HG02588 (cell line): ENCODE data around the gene SCAF1.

ENCODE experiments used
- ATAC-seq: cut with Tn5 transposase; IDR thresholded peaks from one replicate; pipeline ENCODE4 v1.9.1; 2021; ENCODE audit warnings: mild to moderate bottlenecking, moderate library complexity; ENCODE audit not compliant: unreplicated experiment

The SCAF1 gene

DNA sequence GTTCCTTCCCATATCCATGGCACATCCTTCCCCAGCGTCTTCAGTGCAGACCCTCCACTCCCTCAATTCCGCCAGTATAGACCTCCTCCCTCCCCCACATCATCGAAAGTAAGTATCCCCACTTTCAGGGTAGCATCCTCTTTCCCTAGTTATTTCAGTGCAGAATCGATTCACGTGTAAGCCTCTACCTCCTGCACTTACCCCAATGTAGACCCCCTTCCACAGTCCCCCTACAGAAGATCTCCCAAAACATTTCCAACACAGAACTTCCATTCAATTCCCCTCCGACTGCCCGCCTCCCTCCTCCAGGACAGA, 23.0 kb downstream of the SCAF1 start:
- no peak for ATAC-seq

GRCh38 chr19:49665351-49666119, 23.5 kb downstream of the SCAF1 start, which contains the start of the genes BCL2L12 and IRF3:
BCL2L12 (plus strand) TSS chr19:49665933; CDS start chr19:49666693, 760 bp downstream.
IRF3 (minus strand) TSS chr19:49665857; CDS start chr19:49664838, 1,019 bp downstream.
- peak; percentile 78 for ATAC-seq

GRCh38 chr19:49666120-49666444, 24.1 kb downstream of the SCAF1 start:
- peak; percentile 4 for ATAC-seq

DNA sequence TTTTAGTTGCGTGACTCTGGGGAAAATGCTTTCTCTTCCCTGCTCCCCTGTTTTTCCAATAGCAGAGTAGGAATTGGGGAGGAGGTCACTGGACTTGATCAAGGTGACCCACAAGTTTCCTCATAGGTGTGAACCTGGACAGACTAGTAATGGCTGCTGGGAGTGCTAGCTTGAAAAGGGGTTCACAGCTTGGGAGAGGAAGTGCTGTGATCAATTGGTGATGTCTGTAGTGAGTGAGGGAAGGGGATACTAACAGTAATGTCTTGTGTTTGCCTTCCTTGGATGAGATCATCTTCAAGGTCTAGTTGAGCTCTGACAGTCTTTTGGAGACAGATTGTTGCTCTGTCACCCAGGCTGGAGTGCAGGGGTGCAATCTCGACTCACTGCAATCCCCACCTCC, 25.5 kb downstream of the SCAF1 start:
- no peak for ATAC-seq

DNA sequence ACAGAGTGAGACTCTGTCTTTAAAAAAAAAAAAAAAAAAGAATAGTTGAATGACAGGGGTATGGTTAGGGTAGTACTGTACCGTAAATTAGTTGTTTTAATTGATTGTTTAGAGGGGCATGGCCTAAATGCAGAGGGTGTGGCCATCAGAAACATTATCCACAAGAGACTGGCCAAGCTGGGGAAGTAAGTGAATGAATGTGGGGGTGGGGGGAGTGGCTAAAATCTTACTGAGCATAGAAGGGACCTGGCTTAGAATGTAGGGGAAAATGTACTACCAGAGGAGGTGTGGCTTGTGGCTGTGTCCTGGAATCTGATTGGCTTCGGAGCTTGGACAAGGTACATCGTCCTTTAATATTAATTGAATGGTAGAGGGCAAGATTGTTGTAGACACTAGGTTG, 27.5 kb downstream of the SCAF1 start:
- no peak for ATAC-seq

- ATAC-seq: no peak
Observed at GRCh38 chr19:49672131-49672919, 30.3 kb downstream of the SCAF1 start.

GRCh38 chr19:49676136-49676783, 34.3 kb downstream of the SCAF1 start:
- peak; percentile 19 for ATAC-seq

DNA sequence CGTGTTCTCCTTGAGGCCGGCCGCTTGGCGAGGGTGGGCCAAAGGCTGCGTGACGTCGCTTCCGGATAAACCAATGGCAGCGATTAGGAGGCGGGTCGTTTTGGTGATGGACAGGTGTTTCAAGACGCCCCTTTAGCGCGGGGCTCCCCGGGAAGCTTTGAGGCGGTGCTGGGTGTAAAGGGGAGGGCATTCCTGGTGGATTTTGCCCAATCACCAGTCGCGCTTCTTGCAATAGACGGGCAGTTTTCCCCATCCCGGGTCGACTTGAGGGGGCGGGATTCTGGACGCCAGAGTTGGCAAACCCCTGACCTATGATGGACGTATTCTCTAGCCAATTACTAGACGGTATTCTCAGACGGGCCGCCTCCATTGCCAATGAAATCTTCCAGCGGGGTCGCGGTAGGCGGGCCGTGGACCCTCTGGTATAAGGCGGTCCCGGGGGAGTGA, 34.8 kb downstream of the SCAF1 start:
- ATAC-seq: peak; percentile 60

DNA sequence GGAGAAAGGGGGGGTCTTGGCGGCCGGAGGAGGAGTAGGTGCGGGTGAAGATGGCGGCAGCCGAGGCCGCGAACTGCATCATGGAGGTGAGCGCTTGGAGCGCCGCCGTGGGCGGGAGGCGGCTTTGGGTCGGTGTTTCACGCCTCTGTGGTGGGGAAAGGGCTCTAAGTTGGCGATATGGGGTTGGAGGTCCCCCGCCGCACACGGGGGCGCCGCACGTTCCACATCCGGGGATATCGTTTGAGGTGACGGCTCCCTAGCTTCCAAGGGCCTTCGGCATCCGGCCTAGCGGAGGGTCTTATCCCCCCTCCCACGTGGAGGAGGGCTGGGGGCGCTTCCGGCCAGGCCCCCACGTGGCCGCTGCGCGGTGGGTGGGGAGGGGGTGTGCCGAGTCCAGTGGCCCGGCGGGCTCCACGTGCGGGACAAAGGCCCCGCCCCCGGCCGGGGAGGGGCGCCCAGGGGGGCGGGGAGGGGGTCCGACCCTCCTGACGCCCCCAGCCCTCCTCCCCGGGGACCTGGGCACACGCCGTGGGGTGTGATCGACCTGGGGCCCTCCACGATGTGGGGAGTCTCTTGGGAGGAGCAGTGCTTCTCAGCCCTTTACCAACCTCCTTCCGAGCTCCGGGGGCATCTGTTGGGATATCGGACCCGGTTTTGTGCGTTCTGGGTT, 35.4 kb downstream of the SCAF1 start, which contains the start of gene PRMT1:
Gene PRMT1 (plus strand): TSS at position 41 of the 670 bp plus-strand sequence. CDS start 10 bp downstream, at position 51.
- no peak for ATAC-seq

DNA sequence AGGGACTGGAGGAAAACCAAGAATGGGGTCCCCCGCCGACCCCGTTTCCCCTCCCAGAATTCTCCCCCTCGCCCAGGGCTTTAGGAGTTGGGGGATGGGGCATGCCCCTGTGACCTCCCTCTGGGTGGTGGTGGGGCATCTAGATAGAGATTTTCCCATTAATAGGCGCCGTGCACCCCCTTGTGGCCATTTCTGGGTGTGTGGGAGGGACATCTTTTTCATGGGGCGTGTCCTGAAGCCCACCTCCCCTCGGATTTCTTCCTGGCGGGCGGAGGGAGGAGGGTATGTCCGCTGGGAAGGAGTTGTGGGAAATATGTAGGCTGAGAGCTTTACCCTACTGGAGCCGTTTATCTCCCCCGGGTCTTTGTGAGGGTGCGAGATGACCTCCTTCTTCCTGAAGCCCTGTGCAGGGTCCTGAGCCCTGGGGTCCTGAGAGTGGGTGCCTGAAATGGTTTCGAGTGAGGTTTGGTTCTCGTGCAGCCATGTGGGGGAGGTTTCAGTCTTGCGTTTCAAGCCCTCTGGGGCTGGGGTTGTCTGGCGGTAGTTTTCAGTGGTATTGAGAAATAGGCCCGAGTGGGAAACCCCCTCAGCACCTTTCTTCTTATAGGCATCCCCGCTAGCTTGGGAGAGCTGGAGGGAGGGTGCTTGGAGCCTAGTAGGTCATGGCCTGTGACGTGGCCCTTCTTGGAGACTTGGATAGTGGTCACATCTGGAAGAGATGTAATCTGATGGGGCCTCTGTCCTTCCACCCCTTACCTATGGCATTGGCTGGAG, 36.1 kb downstream of the SCAF1 start:
- ATAC-seq: no peak

- no peak for ATAC-seq
Observed at GRCh38 chr19:49678985-49679770, 37.2 kb downstream of the SCAF1 start.

DNA sequence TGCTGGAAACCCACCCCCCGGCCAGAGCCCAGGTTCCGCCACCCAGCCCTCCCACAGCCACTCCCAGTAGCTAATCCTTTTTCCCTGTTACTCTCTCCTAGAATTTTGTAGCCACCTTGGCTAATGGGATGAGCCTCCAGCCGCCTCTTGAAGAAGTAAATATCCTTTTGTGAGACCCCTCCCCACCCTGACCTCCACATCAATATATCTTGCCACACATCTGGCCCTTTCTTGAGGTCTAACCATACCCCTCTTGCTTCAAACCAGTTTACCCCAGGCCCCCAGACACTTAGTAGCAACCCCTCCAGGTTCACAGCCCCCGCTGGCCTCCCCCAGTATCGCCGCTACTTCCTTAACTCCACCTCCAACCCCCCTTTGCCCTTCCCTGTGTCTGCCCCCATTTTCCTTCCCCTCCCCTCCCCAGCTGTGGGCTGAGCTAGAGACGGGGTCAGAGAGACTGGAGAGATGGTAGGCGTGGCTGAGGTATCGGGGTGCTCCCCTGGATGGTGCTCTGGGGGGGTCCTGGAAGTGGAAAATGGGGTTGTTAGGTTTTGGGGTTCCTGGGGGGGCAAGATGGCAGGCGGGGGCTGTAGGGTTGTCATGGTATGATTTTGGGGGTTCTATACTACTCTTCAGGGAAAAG, 37.9 kb downstream of the SCAF1 start:
- no peak for ATAC-seq

DNA sequence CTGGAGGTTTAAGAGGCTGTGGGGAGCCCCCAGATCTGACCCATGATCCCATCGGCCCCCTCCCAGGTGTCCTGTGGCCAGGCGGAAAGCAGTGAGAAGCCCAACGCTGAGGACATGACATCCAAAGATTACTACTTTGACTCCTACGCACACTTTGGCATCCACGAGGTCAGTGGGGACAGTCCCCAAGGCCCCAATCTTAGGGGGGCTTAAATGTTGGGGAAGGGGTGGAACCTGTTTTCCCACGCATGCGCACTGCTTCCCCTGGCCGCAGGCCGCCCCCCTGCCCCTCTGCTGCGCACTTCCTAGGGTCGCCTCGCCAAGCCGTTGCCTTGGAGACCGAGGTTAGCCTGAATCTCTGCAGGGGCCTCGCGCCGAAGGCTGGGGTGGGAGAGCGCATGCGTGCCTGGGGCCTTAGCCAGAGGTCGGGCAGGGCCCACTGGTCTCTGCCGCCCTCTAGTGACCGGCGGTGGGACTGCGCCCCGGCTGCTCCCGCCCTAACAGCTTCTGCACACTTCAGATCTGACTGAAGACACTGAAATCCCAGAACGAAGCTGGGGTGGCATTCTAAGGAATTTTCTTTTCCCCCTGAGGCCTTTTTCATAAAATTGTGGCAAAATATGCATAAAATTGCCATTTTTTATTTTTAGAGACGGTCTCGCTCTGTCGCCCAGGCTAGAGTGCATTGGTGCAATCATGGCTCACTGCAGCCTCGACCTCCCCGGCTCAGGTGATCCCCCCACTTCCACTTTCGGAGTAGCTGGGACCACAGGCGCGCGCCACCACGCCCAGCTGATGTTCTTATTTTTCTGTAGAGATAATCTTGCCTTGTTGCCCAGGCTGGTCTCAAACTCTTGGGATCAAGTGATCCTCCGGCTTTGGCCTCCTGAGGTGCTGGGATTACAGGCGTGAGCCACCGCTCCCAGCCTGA, 38.7 kb downstream of the SCAF1 start:
- ATAC-seq: no peak

GRCh38 chr19:49681830-49682229, 39.8 kb downstream of the SCAF1 start:
- no peak for ATAC-seq

- no peak for ATAC-seq
Observed at GRCh38 chr19:49682274-49682673, 40.3 kb downstream of the SCAF1 start.

DNA sequence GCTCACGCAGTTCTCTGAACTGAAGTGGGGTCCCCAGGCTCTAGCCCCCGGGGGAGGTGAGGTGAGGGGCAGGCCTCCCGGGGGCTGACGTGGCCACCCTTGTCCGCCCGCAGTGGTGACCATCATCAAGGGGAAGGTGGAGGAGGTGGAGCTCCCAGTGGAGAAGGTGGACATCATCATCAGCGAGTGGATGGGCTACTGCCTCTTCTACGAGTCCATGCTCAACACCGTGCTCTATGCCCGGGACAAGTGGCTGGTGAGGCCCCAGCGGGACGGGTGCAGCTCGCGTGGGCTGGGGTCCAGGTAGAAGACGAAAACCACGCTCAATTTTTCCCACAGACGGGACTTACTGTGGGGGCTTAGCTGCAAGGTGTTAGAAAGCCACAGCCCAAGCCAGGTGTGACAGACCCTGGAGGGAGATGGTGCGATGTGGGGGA, 41.8 kb downstream of the SCAF1 start:
- ATAC-seq: no peak

- ATAC-seq: no peak
Observed at GRCh38 chr19:49684251-49684982, 42.4 kb downstream of the SCAF1 start.
